Measurements from ENCODE around the gene MEGF6.

The MEGF6 gene

GRCh38 chr1:3516481-3516869, 94.8 kb downstream of the MEGF6 start:
- Histone ChIP-seq H3K4me1 (no peaks in the 10 kb centered on the region), H3K9me3 (ENCODE audit: control insufficient read depth, low read length) (no peaks in the 10 kb centered on the region), H3K79me2 (no peaks in the 10 kb centered on the region), H3K4me3 (ENCODE audit: low read depth, low read length) (no peak overlapping the region), H3K36me3 (ENCODE audit: control insufficient read depth, insufficient read depth, low read length) (no peaks in the 10 kb centered on the region), H3K27me3 (ENCODE audit: control insufficient read depth, insufficient read depth, low read length) (no peaks in the 10 kb centered on the region), H3K4me2 (ENCODE audit: low read length) (no peak overlapping the region), H3K27ac (no peak overlapping the region), H3K9ac (no peak overlapping the region), H2AFZ (no peak overlapping the region)
- no peak for TF ChIP-seq CTCF (IDR thresholded peaks at IDR 0.05)

GRCh38 chr1:3515774-3516480, 95.4 kb downstream of the MEGF6 start:
- Histone ChIP-seq H3K27ac (no peak overlapping the region), H3K9ac (no peak overlapping the region), H2AFZ (no peak overlapping the region), H3K9me3 (ENCODE audit: control insufficient read depth, low read length) (no peaks in the 10 kb centered on the region), H3K4me1 (no peaks in the 10 kb centered on the region), H3K4me2 (ENCODE audit: low read length) (no peak overlapping the region), H3K79me2 (no peaks in the 10 kb centered on the region), H3K36me3 (ENCODE audit: control insufficient read depth, insufficient read depth, low read length) (no peaks in the 10 kb centered on the region), H3K4me3 (ENCODE audit: low read depth, low read length) (no peak overlapping the region), H3K27me3 (ENCODE audit: control insufficient read depth, insufficient read depth, low read length) (no peaks in the 10 kb centered on the region)
- no peak for TF ChIP-seq CTCF (IDR thresholded peaks at IDR 0.05)

DNA sequence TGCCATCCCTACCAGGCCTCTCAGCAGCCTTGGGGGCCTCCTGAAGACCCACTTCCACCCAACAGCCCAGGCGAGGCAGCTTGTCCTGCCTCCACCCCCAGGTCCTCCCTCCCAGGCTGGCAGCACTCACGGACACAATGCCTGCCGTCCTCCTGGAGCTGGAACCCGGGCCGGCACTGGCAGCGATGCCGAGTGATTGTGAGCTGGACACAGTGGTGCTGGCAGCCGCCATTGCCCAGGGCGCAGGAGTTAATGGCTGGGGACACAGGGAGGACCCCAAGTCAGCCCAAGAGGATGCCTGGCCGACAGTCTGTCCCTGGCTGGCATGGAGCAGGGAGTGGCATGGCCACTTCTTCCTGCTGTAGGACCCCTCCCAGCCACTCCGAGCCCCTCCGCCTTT, 96.0 kb downstream of the MEGF6 start:
- H3K9ac ChIP-seq: no peak overlapping the region
- TF ChIP-seq CTCF (IDR thresholded peaks at IDR 0.05): no peak
- H3K4me2 ChIP-seq (ENCODE audit: low read length): no peak overlapping the region
- no peaks in the 10 kb centered on the region for H3K36me3 ChIP-seq (ENCODE audit: control insufficient read depth, insufficient read depth, low read length)
- H3K27me3 ChIP-seq (ENCODE audit: control insufficient read depth, insufficient read depth, low read length): no peaks in the 10 kb centered on the region
- H3K9me3 ChIP-seq (ENCODE audit: control insufficient read depth, low read length): no peaks in the 10 kb centered on the region
- no peak overlapping the region for H2AFZ ChIP-seq
- no peak overlapping the region for H3K27ac ChIP-seq
- H3K79me2 ChIP-seq: no peaks in the 10 kb centered on the region
- H3K4me1 ChIP-seq: no peaks in the 10 kb centered on the region
- H3K4me3 ChIP-seq (ENCODE audit: low read depth, low read length): no peak overlapping the region

GRCh38 chr1:3514404-3514803, 96.9 kb downstream of the MEGF6 start:
- Histone ChIP-seq H3K27me3 (ENCODE audit: control insufficient read depth, insufficient read depth, low read length) (no peaks in the 10 kb centered on the region), H3K9me3 (ENCODE audit: control insufficient read depth, low read length) (no peaks in the 10 kb centered on the region), H3K9ac (no peak overlapping the region), H3K4me2 (ENCODE audit: low read length) (no peak overlapping the region), H3K4me3 (ENCODE audit: low read depth, low read length) (no peak overlapping the region), H3K36me3 (ENCODE audit: control insufficient read depth, insufficient read depth, low read length) (no peaks in the 10 kb centered on the region), H3K4me1 (no peaks in the 10 kb centered on the region), H3K79me2 (no peaks in the 10 kb centered on the region), H2AFZ (no peak overlapping the region), H3K27ac (no peak overlapping the region)
- TF ChIP-seq CTCF (IDR thresholded peaks at IDR 0.05): no peak

GRCh38 chr1:3511856-3512255, 99.5 kb downstream of the MEGF6 start:
- Histone ChIP-seq H3K4me3 (ENCODE audit: low read depth, low read length) (no peak overlapping the region), H3K4me2 (ENCODE audit: low read length) (no peak overlapping the region), H3K27me3 (ENCODE audit: control insufficient read depth, insufficient read depth, low read length) (no peaks in the 10 kb centered on the region), H3K9me3 (ENCODE audit: control insufficient read depth, low read length) (no peaks in the 10 kb centered on the region), H3K27ac (no peak overlapping the region), H3K9ac (no peak overlapping the region), H3K4me1 (no peaks in the 10 kb centered on the region), H3K79me2 (no peaks in the 10 kb centered on the region), H3K36me3 (ENCODE audit: control insufficient read depth, insufficient read depth, low read length) (no peaks in the 10 kb centered on the region), H2AFZ (no peak overlapping the region)
- no peak for TF ChIP-seq CTCF (IDR thresholded peaks at IDR 0.05)

Measured in parathyroid adenoma (tissue), 2 donors.